ENCODE data around the gene HOXA1. TPM values are rescaled to one million over a fixed set of nuclear protein-coding genes. Genes with fewer than 3 reads are reported as not detected.
A peak's percentile ranks its signal among the peaks of the same experiment; 100 is the strongest.
"Not testable (repeated sequence)": the region's sequence is repeated elsewhere in the genome, so short reads cannot be mapped to it uniquely, and the experiment has no call there.

The HOXA1 gene
- total RNA-seq, 1 experiment from 2014 or later = 5.8 TPM

DNA sequence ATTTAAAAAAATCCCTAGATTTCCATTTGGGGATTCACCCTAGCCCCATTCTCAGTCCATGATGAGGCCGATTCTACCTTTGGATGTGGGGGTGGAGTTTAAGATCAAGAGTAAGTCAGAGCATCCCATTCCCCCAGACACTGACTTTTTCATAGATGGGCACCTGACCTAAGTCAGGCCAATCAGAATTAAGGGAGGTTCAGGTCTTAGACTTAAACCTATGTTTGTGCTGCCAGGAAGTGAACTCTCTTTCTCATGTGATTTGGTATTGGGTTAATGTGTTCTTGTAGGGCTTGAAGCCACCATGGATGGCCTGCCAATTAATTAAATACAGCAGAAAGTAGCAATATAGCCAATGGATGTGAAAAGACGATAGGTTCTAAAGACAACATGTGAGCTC, 30.1 kb downstream of the HOXA1 start:
- Histone ChIP-seq H3K9me3 (replicated peaks) (no peaks in the 10 kb centered on the region), H3K27me3 (replicated peaks) (no peaks in the 10 kb centered on the region), H3K4me3 (no peak overlapping the region), H3K4me1 (replicated peaks) (peaks cover 11% of the 10 kb centered on the region), H3K27ac (no peak overlapping the region), H3K36me3 (no peaks in the 10 kb centered on the region)
- no peak for DNase-seq (ENCODE audit: low read depth in 1 of 2, low spot score in 2 of 2)

- Histone ChIP-seq H3K27ac (no peak overlapping the region), H3K36me3 (no peaks in the 10 kb centered on the region)
- DNase-seq (ENCODE audit: low read depth in 1 of 2, low spot score in 2 of 2) = no peak
Observed at GRCh38 chr7:27064661-27065060, 31.1 kb downstream of the HOXA1 start.

GRCh38 chr7:27064159-27064558, 31.6 kb downstream of the HOXA1 start:
- H3K9me3 ChIP-seq (replicated peaks) = no peaks in the 10 kb centered on the region
- no peak overlapping the region for H3K27ac ChIP-seq
- H3K36me3 ChIP-seq = no peaks in the 10 kb centered on the region
- no peak for DNase-seq (ENCODE audit: low read depth in 1 of 2, low spot score in 2 of 2)
- no peaks in the 10 kb centered on the region for H3K27me3 ChIP-seq (replicated peaks)
- H3K4me1 ChIP-seq (replicated peaks) = peaks cover 11% of the 10 kb centered on the region
- H3K4me3 ChIP-seq = no peak overlapping the region

More at GRCh38 chr7:27064661-27065060, 31.1 kb downstream of the HOXA1 start:
- no peaks in the 10 kb centered on the region for H3K9me3 ChIP-seq (replicated peaks)
- H3K4me1 ChIP-seq (replicated peaks) = peaks cover 11% of the 10 kb centered on the region
- no peaks in the 10 kb centered on the region for H3K27me3 ChIP-seq (replicated peaks)
- H3K4me3 ChIP-seq = no peak overlapping the region

DNA sequence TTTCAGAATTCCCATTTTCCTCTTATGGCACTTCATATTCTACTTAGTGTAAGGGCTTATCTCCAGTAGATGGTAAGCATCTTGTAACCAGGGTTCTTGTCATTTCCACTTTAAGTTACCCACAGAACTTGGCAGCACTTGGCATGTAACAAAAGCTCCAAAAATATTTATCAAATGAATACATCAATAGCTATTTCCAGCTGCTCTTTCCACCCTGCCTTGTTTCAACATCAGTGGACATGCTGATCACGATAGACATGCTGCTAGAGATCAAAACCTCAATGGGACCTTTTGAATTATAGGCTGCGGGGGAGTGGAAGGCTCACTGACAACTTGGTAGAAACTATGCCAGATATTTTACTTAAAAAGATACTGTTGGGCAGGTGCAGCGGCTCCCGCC, 32.9 kb downstream of the HOXA1 start:
- H3K4me1 ChIP-seq (replicated peaks) = peaks cover 11% of the 10 kb centered on the region
- no peaks in the 10 kb centered on the region for H3K9me3 ChIP-seq (replicated peaks)
- no peaks in the 10 kb centered on the region for H3K36me3 ChIP-seq
- no peak overlapping the region for H3K4me3 ChIP-seq
- H3K27me3 ChIP-seq (replicated peaks) = no peaks in the 10 kb centered on the region
- DNase-seq (ENCODE audit: low read depth in 1 of 2, low spot score in 2 of 2) = no peak
- H3K27ac ChIP-seq = no peak overlapping the region

DNA sequence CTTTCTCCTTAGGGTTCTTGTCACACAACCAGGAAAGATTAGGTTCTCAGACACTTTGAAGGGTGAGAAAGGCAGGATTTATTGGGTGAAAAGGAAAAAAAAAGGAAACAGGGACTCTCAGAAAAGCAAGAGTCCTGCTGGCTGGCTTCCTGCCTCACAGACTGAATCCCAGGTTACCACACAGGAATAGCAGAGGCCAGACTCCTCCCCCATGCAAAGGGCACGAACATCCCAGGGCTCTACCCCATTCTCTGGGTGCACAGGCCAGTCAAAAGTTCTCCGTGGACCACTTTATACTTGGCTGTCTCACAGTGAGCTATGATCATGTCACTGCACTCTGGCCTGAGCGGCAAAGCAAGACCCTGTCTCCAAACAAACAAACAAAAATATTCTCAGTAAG, 42.6 kb downstream of the HOXA1 start:
- DNase-seq (ENCODE audit: low read depth in 1 of 2, low spot score in 2 of 2) = no peak
- Histone ChIP-seq H3K27ac (no peak overlapping the region), H3K4me3 (no peak overlapping the region)

DNA sequence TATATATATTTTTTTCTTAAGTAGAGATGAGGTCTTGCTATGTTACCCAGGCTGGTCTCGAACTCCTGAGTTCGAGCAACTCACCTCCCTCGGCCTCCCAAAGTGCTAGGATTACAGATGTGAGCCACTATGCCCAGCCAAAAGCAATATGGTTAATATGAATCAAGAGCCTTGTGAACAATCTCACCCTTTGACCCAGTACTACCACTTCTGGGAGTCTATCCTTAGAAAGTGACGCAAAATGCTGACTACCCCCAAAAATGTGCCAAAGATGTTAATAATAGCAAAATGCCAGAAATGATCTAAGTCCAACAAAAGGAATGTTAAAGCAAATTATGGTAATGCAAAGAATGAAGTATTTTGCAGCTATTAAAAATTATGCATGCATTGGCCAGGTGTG, 44.3 kb downstream of the HOXA1 start:
- peaks cover 4% of the 10 kb centered on the region for H3K4me1 ChIP-seq (replicated peaks)
- no peak for DNase-seq (ENCODE audit: low read depth in 1 of 2, low spot score in 2 of 2)
- H3K27ac ChIP-seq = no peak overlapping the region
- no peaks in the 10 kb centered on the region for H3K27me3 ChIP-seq (replicated peaks)
- no peaks in the 10 kb centered on the region for H3K36me3 ChIP-seq
- H3K9me3 ChIP-seq (replicated peaks) = no peaks in the 10 kb centered on the region; the same call in 1 of the 2 replicates
- no peak overlapping the region for H3K4me3 ChIP-seq

More for the DNA sequence above, 42.6 kb downstream of the HOXA1 start:
- Histone ChIP-seq H3K27me3 (replicated peaks) (no peaks in the 10 kb centered on the region), H3K4me1 (replicated peaks) (no peaks in the 10 kb centered on the region), H3K36me3 (no peaks in the 10 kb centered on the region), H3K9me3 (replicated peaks) (no peaks in the 10 kb centered on the region; the same call in 1 of the 2 replicates)

DNA sequence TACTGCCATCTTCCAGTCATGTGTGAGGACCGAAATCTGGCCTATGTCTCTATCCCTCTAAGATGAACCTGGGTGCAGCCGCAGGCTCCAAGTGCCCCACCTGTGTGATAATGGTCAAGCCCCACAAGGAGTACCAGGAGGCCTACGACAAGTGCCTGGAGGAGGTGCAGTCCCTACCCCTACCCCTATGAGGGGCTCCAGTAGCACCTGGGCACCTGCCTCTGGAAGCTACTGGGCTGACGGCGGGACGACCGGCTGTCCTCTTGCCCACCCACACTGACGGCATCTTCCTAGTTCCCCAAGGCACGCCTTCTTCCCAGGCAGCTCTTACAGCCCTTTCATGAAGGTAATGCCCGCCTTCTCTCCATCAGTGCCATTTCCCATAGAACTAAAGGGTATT, 47.4 kb downstream of the HOXA1 start:
- Histone ChIP-seq H3K9me3 (replicated peaks) (no peaks in the 10 kb centered on the region; the same call in 1 of the 2 replicates), H3K4me3 (no peak overlapping the region), H3K36me3 (no peaks in the 10 kb centered on the region), H3K27ac (no peak overlapping the region), H3K27me3 (replicated peaks) (no peaks in the 10 kb centered on the region), H3K4me1 (replicated peaks) (peaks cover 7% of the 10 kb centered on the region)
- no peak for DNase-seq (ENCODE audit: low read depth in 1 of 2, low spot score in 2 of 2)

GRCh38 chr7:27046854-27047549, 48.8 kb downstream of the HOXA1 start:
- Histone ChIP-seq H3K27me3 (replicated peaks) (no peaks in the 10 kb centered on the region), H3K4me1 (replicated peaks) (peaks cover 7% of the 10 kb centered on the region), H3K9me3 (replicated peaks) (no peaks in the 10 kb centered on the region), H3K27ac (no peak overlapping the region), H3K36me3 (no peaks in the 10 kb centered on the region), H3K4me3 (no peak overlapping the region)
- peak; percentile 18 to 46 for DNase-seq (ENCODE audit: low read depth in 1 of 2, low spot score in 2 of 2)

DNA sequence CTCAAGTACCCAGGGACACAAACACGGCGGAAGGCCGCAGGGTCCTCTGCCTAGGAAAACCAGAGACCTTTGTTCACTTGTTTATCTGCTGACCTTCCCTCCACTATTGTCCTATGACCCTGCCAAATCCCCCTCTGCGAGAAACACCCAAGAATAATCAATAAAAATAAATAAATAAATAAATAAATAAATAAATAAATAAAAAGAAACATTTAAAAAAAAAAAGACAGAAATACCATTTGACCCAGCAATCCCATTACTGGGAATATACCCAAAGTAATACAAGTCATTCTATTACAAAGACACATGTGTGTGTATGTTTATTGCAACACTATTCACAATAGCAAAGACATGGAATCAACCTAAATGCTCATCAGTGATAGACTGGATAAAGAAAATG, 49.8 kb downstream of the HOXA1 start:
- not testable (repeated sequence) for H3K4me1 ChIP-seq (replicated peaks); H3K36me3 ChIP-seq; DNase-seq (ENCODE audit: low read depth in 1 of 2, low spot score in 2 of 2); H3K27me3 ChIP-seq (replicated peaks); H3K4me3 ChIP-seq; H3K27ac ChIP-seq; H3K9me3 ChIP-seq (replicated peaks)

GRCh38 chr7:27045066-27045465, 50.7 kb downstream of the HOXA1 start:
- not testable (repeated sequence) for H3K4me1 ChIP-seq (replicated peaks); H3K27me3 ChIP-seq (replicated peaks); H3K4me3 ChIP-seq; H3K27ac ChIP-seq; H3K36me3 ChIP-seq; H3K9me3 ChIP-seq (replicated peaks); DNase-seq (ENCODE audit: low read depth in 1 of 2, low spot score in 2 of 2)

Other genes with a start within 250 kb of the HOXA1 start
- gene SKAP2, start 231.4 kb downstream of the HOXA1 start, total RNA-seq (2014; rRNA removed; shearing (Covaris generic)) = 8.8 and 16.4 TPM in 2 replicates
- gene HOXA2, start 6.7 kb upstream of the HOXA1 start, total RNA-seq (2014; rRNA removed; shearing (Covaris generic)) = 0.47 and 2.3 TPM in 2 replicates
- gene HOXA4, start 34.8 kb upstream of the HOXA1 start, total RNA-seq (2014; rRNA removed; shearing (Covaris generic)) = 0.58 TPM in 1 of 2 replicates, not detected in the other
- 0.79 and 0.81 TPM in 2 replicates for gene HOXA5, start 47.7 kb upstream of the HOXA1 start, total RNA-seq (2014; rRNA removed; shearing (Covaris generic))
- gene HOXA6, start 51.8 kb upstream of the HOXA1 start, total RNA-seq (2014; rRNA removed; shearing (Covaris generic)) = 0.79 TPM in 1 of 2 replicates, not detected in the other
- 0.13 and 1.8 TPM in 2 replicates for gene HOXA3, start 56.6 kb upstream of the HOXA1 start, total RNA-seq (2014; rRNA removed; shearing (Covaris generic))
- gene HOXA7, start 60.7 kb upstream of the HOXA1 start, total RNA-seq (2014; rRNA removed; shearing (Covaris generic)) = 0.09 and 2.9 TPM in 2 replicates
- gene HOXA9, start 69.5 kb upstream of the HOXA1 start, total RNA-seq (2014; rRNA removed; shearing (Covaris generic)) = 7.0 and 16.3 TPM in 2 replicates
- 8.6 and 15.5 TPM in 2 replicates for gene HOXA10, start 78.3 kb upstream of the HOXA1 start, total RNA-seq (2014; rRNA removed; shearing (Covaris generic))
- 4.4 and 5.9 TPM in 2 replicates for gene HOXA11, start 89.2 kb upstream of the HOXA1 start, total RNA-seq (2014; rRNA removed; shearing (Covaris generic))
- 1.7 and 2.5 TPM in 2 replicates for gene HOXA13, start 104.1 kb upstream of the HOXA1 start, total RNA-seq (2014; rRNA removed; shearing (Covaris generic))
- gene EVX1, start 146.8 kb upstream of the HOXA1 start, total RNA-seq (2014; rRNA removed; shearing (Covaris generic)) = not detected in 2 replicates

Measured in SJSA1 (cell line).